HG02763 (cell line): Measurements from ENCODE around the gene MTMR1.

Experiments
- ATAC-seq: cut with Tn5 transposase; IDR thresholded peaks from one replicate; pipeline ENCODE4 v1.9.1; 2021; ENCODE audit warnings: mild to moderate bottlenecking, moderate library complexity; ENCODE audit not compliant: unreplicated experiment

Gene MTMR1

DNA sequence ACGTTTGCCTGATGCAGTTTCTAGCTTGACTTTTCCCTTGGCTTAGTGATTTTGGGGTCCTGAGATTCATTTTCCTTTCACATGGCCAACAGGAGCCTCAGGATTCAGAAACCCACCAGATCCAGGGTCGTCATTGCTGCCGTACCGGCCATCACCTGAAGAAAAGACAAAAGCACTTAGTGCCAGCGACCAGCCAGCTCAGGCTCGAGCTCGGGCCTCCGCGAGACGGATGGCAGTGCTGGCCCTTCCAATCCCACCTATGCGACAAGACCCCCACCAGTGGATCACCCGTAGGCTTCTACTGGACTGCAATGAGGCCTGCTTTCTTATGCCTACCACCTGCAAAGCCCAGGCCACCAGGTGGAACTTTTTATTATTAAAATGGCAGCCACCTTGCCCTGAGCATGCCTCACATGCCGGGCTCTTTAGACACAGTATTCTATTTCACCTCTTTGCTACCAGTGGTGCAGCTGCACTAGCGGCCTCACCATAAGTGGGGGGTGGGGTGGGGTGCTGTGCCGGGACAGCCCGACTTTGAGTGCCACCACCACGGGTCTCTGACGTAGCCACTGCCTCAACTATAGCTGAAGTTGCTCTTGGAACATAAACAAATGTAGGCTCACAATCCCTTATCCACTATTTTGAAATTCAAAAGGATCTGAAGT, 84.3 kb downstream of the MTMR1 start:
- ATAC-seq, result no peak

GRCh38 chrX:150779385-150779784, 86.2 kb downstream of the MTMR1 start:
- ATAC-seq, result no peak

GRCh38 chrX:150781677-150782076, 88.5 kb downstream of the MTMR1 start:
- no peak for ATAC-seq

DNA sequence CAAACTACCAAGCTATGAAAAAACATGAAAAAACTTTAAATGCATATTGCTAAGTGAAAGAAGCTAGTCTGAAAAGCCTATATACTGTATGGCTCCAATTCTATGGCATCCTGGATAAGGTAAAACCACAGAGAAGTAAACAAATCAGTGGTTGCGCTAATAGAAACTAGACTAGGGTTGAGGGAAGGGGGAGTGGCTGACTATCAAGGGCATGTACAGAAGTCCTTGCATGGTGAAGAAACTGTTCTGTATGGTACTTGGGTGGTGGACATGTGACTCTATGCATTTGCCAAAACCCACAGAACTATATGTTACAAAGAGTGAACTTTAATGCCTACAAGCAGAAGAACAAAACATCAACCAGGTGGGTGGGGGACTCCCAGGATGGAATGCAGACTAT, 96.8 kb downstream of the MTMR1 start:
- no peak for ATAC-seq

DNA sequence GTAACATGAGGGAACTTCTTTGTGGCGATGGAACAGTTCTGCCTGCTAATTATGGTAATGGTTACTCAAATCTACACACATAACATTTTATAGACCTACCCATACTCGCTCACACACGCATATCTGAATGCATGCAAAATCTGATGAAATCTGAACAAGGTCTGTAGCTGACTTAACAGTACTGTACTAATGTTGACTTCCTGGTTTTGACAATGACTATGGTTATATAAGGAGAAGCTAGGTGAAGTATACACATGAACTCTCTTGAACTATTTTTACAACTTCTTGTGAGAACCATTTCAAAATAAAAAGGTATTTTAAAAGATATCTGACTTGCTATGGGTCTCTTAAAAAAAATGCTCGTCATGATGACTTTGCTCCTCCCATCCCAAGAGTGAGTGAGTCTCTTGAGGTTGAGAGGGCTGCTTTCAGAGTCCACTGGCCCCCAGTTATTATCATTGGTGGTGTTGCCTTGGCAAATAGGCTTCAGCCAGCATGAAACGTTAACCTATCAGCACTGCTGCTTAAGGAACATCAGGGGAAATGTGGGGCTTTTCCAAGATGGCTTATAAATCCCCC, 99.8 kb downstream of the MTMR1 start:
- ATAC-seq, result no peak

- no peak for ATAC-seq
Observed at GRCh38 chrX:150805736-150806135, 112.5 kb downstream of the MTMR1 start.

DNA sequence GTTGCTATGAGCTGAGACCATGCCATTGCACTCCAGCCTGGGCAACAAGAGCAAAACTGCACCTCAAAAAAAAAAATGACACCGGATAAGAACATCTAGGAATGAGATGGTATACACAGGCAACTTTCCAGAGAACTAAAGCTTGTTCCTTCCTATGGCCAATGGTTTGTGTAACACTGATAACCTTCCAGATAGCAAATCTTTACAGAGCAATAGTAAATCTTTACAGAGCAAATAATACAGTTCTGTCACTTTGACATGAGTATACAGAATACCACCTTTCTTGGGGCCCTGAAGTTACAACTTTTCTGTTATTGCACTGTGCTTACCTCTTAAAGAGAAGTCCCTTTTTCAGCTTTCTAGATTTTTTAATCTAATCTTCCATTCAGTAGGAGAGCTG, 113.6 kb downstream of the MTMR1 start:
- no peak for ATAC-seq

DNA sequence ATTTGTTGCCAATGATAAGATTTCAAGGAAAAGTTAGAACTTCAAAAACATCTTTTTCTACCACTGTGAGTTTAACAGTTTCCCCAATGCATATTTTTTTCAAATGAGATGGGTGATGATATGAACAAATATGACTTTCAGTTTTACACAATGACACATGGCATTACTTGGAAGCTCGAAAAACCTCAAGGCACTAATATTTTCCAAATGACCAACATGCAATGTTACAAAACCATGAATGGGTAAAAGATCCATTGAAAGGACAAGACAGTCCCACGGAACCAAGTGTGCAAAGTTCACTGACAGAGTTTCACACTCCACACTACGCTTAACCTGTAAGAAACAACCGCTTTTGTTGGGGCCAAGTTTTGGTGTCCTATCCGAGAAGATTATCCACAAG, 120.7 kb downstream of the MTMR1 start:
- ATAC-seq, result no peak
